ENCODE data around the gene SLC19A1.

GRCh38 chr21:45574691-45575090 lies 32.5 kb upstream of the SLC19A1 start:
- TF ChIP-seq POLR2AphosphoS5 (IDR thresholded peaks at IDR 0.05) (no peak), CTCF (IDR thresholded peaks at IDR 0.05) (no peak), POLR2A (IDR thresholded peaks at IDR 0.05; ENCODE audit: low read depth) (no peak)
